ENCODE results near the gene DAAM1.

The DAAM1 gene

GRCh38 chr14:59346329-59346728 is 157.9 kb downstream of the DAAM1 start:
- DNase-seq: no peak

DNA sequence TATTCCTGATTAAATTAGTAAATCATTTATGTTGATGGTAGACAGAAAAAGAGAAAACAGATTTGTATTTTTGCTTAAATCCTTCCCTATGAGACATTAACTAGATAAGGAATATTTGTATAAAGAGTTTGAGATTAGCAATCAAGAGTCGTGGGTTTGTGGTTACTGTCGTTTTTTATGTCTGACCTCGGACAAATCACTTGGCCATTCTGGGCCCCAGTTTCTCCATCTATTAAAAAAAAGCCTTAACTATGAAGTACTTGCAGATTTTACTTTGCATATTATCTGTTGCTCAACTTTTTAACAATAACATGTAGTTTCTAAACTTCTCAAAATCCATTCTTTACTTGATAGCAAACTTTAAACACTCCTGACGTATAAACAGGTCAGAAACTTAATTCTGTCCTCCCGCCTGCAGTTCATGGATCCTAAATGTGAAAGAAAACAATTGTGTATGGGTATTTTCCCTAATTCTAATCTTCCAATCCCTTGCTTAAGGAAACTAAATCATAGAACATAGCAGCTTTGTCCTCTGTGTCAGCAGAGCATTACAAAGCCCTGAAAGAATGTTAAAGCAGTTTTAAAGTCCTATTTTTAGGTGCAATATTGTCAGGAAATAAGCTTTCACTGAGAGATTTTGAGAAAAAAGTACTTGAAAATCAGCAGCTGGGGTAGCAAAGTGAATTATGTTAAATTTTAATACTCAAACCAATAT is 158.5 kb downstream of the DAAM1 start:
- DNase-seq: no peak

- no peak for DNase-seq
Observed at GRCh38 chr14:59347511-59347900, 159.0 kb downstream of the DAAM1 start.

- DNase-seq: no peak
Observed at GRCh38 chr14:59347915-59348314, 159.4 kb downstream of the DAAM1 start.

DNA sequence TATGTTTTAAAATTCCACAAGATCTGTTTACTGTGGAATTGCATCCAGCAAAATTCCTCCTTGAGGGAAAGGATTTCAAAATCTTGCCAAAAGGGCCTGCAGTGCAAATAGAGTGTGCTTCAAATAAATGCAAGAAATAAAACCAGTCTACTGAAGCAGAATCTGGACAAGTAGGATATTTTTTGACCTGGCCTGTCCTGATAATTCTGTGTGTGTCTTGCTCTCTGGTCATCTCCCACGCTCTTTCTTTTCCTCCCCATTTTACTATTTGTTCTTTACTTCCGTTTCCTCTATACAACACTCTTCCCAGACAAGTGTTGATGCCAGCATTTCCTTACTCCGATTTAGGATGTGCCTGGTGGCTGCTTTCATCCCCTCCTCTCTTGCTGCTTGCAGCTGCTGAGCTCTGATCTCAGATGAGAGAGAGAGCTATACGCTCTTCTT is 160.8 kb downstream of the DAAM1 start:
- DNase-seq: no peak

DNA sequence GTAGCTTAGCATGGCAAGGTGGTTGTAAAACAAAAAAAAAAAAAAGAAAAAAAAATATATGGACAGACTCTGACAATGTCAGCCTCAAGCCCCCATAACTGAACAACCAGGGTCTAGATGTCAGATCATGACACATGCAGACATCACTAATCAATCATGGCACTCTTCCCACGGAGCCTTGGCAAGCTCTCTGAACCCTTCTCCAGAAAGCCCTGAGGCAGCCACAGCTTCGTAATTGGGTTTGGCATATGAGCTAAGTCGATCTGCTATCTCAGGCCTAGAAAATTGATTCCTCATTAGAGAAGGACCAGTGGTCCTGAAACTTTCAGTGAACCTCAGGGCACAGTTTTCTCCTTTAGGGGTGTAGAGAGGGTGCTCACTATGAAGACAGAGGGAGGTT is 164.5 kb downstream of the DAAM1 start:
- no peak for DNase-seq

DNA sequence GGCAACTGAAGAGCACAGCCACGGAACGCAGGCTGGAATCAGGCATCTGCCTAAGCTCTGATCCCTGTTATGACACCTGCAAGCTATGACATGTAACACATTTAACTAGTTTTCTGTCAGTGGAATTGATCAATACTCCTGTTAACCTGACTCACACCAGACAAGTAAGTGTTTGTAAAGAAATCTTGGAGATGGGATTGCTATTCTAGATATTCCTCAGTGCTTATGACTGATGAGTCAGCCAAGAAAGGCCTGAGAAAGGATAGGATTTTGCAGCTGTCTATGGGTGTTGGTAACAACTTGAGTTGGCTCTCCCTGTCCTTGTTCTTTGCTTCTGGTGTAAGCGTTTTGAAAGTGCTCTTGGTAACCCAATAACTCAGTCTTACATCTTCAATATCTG is 166.2 kb downstream of the DAAM1 start:
- DNase-seq: no peak

GRCh38 chr14:59355091-59355490 is 166.6 kb downstream of the DAAM1 start:
- DNase-seq: no peak

- no peak for DNase-seq
Observed at GRCh38 chr14:59356312-59356711, 167.8 kb downstream of the DAAM1 start.

DNA sequence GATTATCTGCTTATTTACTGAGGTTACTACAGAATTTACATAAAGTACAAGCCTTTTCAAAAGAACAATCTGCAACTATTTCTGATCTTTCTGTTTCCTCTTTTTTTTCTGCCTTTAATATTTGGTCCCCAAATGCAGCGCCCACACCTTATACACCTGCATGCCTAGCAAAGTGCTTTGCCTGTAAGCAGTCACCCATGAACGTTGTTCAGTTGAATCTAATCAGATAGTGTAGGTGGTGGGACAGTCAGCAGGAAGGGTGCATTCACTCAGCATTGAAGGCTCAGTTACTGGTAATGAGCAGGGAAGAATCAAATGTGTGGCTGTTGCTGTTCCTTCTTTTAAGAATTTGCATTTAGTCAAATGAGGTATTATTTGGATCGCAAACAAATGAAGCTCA is 168.3 kb downstream of the DAAM1 start:
- no peak for DNase-seq

DNA sequence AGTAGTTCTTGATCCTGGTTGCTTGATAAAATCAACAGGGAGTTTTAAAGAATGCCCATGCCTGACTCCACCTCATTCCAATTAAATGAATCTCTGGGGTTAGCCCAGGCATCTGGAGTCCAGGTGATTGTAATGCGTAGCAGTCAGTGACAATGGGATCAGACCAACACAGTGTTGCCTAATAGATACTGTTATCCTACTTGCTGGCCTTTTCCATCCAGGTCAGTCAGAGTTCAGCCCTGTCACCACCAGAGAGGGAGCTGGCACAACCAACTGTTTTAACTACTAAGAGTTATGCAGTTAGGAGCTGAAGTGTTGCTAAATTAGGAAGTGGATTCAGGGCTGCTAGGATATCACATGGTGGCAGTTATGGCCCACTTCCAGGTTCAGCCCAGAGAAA is 169.6 kb downstream of the DAAM1 start:
- no peak for DNase-seq

- DNase-seq: peak; percentile 33
Observed at GRCh38 chr14:59358784-59359183, 170.3 kb downstream of the DAAM1 start.

- peak; percentile 62 for DNase-seq
Observed at GRCh38 chr14:59359431-59360124, 171.1 kb downstream of the DAAM1 start.

GRCh38 chr14:59360233-59360632 is 171.8 kb downstream of the DAAM1 start:
- DNase-seq: no peak

GRCh38 chr14:59360923-59361794 is 172.7 kb downstream of the DAAM1 start:
- peak; percentile 92 for DNase-seq

DNA sequence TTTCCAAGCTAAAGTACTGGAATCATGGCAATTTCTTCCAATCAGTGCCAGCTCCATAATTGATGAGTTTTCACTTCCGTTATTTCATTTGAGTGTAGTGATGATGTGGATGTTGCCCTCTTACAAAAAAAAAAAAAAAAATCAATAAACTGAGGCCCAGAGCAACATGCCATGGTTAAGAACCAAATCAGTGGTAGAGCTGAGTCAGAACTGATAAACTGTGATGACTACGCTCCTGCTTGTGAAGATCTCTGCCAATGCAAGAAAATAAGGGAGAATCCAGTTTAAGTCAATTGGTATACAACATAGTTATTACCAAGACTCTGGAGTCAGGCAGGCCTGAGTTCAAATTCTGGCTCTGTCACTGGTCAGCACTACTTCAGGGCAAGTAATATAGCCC is 174.0 kb downstream of the DAAM1 start:
- no peak for DNase-seq

- DNase-seq: no peak
Observed at GRCh38 chr14:59363531-59364226, 175.2 kb downstream of the DAAM1 start.

- DNase-seq: no peak
Observed at GRCh38 chr14:59370158-59370742, 181.8 kb downstream of the DAAM1 start.

GRCh38 chr14:59371771-59372170 is 183.3 kb downstream of the DAAM1 start:
- DNase-seq: no peak

- DNase-seq: peak; percentile 9
Observed at GRCh38 chr14:59374048-59374447, 185.6 kb downstream of the DAAM1 start.

DNA sequence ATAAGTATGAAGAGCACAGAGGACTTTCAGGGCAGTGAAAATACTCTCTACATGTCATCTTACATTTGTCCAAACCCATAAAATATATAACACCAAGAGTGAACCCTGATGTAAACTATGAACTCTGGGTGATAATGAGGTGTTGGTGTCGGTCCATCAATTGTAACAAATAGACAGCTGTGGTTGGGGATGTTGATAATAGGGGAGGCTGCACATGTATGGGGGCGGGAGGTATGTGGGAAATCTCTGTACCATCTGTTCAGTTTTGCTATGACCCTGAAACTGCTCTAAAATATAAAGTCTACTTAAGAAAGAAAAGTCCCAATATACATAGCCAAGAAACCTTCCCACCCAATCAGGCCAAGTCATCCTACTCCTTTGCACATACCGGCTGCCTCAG is 188.2 kb downstream of the DAAM1 start:
- DNase-seq: peak; percentile 35

DNA sequence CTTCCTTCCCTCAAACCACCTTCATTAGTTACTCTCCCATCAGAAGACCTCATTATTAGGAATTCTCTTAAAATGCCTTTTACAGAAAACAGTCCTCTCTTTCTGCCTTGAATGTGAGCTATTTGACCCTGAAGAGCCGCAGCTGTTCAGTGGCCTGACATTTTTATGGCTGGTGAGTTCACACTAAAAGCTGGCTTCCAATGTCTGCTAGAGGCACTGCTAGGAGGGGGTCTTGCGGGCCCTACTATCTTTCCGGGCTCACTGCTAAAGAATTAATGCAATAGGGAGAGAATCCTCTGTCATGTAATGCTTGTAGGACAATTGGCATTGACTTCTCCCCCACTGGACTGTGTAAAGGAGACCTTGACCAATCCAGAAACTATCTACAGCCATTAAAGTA is 189.0 kb downstream of the DAAM1 start:
- peak; percentile 37 for DNase-seq

All from NCI-H69 (cell line).